BJ (cell line): ENCODE results near the gene SH3RF3. TPM values are rescaled to one million over a fixed set of nuclear protein-coding genes. Genes with fewer than 3 reads are reported as not detected.

Experiments used
- CTCF ChIA-PET: fragments of 350-600 bp; formaldehyde crosslinking; extraction: SDS; loops from one replicate; lab custom pipeline; 2021; ENCODE audit warnings: antibody characterized with exemption, inconsistent platforms; lab: Yijun Ruan, JAX
- POLR2A ChIA-PET: fragments of 300-600 bp; sonication (Branson Sonifier 250); formaldehyde crosslinking; extraction: SDS; loops from one replicate; lab custom pipeline; 2021; ENCODE audit warnings: antibody characterized with exemption; lab: Charles Lee
- DNase-seq: peaks from one replicate; pipeline ENCODE4 v3.0.0-alpha.2; 2011; ENCODE audit warnings: low read depth
- H3K27me3 ChIP-seq: 2 replicates; pipeline ENCODE4 v1.6.0; 2011; ENCODE audit warnings: low read length; ENCODE audit not compliant: control insufficient read depth, insufficient read depth
- H3K36me3 ChIP-seq: 2 replicates; pipeline ENCODE4 v1.5.1; 2011; ENCODE audit warnings: low read length; ENCODE audit not compliant: control insufficient read depth, insufficient read depth
- H3K4me3 ChIP-seq: 2 replicates; pipeline ENCODE4 v1.5.1; 2011; ENCODE audit warnings: low read depth, mild to moderate bottlenecking, control low read depth, low read length
- polyA plus RNA-seq: library from polyadenylated mRNA; depleted of rRNA; stranded (reverse); fragments of >200 nt; gene quantifications from 2 replicates; pipeline ENCODE4 v1.2.3, GENCODE V29; 2011
- TF ChIP-seq, protein P1 (sequence below): IDR thresholded peaks from 2 replicates; pipeline ENCODE4 v1.5.1; 2011; ENCODE audit warnings: low read depth, mild to moderate bottlenecking, control low read depth, inconsistent platforms, low read length, moderate library complexity; ENCODE audit not compliant: insufficient read depth

The SH3RF3 gene
- polyA plus RNA-seq, 1 experiment = 3.6 TPM

DNA sequence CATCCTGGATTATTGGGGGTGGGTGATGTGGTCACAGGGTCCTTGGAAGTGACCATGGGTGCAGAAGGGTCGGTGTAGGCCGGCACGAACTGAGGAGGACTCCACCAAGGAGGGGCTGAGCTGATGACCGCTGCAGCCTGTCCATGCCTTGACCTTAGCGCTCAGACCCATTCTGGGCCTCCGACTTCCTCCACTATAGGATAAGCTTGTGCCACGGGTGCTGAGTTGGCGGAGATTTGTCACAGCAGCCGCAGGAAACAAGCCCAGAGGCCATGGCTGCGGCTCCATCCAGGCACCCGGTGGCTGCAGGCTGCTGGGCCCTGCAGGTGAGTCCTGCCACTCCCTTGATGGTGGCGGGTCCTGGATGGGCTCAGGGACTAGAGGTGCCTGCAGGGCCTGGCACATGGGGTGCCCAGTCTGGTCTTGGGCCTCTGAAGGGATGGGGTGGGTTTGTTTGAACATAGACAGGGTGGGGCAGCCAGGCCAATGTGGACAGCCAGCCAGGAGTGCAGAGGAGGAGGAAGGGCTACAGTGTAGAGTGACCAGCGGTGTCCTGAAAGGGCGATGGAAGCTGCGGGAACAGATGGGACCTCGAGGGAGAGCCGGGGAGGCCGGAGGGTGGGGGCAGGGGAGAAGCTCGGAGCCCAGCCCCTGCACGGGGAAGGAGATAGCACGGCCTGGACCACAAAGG is 400.0 kb downstream of the SH3RF3 start:
- Histone ChIP-seq H3K36me3 (no peaks in the 10 kb centered on the region), H3K4me3 (no peak overlapping the region), H3K27me3 (peaks cover 10% of the 10 kb centered on the region)
- ChIA-PET POLR2A (no interaction called here), CTCF (interaction anchor here (1.2 kb wide), 1 partner anchor 207 kb away, joined by 5 read pairs; no protein-coding TSS in a partner anchor)
- TF ChIP-seq, protein P1, sequence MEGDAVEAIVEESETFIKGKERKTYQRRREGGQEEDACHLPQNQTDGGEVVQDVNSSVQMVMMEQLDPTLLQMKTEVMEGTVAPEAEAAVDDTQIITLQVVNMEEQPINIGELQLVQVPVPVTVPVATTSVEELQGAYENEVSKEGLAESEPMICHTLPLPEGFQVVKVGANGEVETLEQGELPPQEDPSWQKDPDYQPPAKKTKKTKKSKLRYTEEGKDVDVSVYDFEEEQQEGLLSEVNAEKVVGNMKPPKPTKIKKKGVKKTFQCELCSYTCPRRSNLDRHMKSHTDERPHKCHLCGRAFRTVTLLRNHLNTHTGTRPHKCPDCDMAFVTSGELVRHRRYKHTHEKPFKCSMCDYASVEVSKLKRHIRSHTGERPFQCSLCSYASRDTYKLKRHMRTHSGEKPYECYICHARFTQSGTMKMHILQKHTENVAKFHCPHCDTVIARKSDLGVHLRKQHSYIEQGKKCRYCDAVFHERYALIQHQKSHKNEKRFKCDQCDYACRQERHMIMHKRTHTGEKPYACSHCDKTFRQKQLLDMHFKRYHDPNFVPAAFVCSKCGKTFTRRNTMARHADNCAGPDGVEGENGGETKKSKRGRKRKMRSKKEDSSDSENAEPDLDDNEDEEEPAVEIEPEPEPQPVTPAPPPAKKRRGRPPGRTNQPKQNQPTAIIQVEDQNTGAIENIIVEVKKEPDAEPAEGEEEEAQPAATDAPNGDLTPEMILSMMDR = no peak
- DNase-seq = no peak

DNA sequence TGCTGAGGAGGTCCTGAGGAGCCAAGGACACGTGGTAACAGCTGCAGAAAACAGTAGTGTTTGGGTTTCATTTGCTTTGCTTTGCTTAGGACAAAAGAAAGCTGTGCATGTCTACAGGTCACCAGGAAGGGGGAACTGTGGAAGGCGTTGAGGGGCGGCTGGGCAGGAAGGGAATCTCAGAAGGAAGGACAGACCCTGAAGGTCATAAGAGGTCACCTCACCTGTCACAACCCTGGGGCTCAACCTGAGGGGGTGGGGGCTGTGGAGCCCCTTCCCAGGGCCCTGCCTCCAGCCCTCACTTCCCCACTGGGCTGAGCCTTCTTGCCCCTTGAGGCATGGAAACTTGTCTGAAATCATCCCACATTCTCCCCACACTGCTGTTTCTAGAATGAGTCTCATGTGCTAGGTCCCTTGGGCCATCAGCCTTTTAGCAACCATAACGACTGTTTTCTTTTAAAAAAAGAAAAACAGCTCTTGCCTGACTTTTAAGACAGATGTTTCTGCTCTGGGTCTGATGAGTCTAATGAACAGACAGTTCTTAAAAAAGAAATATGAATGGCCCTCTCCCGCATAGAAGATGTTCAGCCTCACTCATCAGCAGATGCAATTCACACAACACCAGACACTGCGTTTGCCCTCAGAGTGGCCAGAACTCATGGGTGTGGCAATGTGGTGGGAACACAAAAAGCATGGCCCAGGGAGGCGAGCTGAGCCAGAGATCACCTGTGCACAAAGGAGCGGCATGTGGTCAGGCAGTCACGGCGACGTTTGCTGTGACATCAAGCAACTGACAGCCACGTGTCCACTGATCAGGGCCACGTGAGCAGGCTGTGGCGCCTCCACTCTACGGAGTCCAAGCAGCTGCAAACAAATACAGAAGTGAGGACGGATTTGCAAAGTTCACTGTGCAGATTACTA is 400.8 kb downstream of the SH3RF3 start:
- H3K27me3 ChIP-seq = peaks cover 9% of the 10 kb centered on the region
- no peak overlapping the region for H3K4me3 ChIP-seq
- POLR2A ChIA-PET = no interaction called here
- TF ChIP-seq, protein P1 = no peak
- no peak for DNase-seq
- CTCF ChIA-PET = no interaction called here
- H3K36me3 ChIP-seq = no peaks in the 10 kb centered on the region

DNA sequence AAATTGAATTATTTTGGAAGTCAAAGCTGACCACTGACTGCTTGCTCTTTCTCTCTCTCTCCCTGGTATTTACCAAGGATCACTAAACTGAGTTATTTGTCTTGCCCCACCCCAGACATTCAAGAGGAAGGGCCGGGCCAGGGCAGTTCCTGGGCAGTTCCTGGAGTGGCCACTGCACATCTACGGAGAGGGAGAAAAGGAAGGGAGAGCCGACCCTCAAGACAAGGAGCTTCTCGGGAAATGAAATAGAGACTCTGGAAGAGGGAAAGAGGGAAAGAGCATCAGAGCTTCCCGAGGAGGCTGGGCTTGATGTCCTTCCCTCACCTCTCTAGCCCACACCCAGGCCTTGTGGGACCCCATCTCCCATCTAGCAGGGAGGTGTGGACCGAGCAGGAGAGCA is 401.7 kb downstream of the SH3RF3 start:
- DNase-seq = no peak
- ChIA-PET POLR2A (no interaction called here), CTCF (no interaction called here)
- Histone ChIP-seq H3K4me3 (no peak overlapping the region), H3K36me3 (no peaks in the 10 kb centered on the region), H3K27me3 (peaks cover 9% of the 10 kb centered on the region)
- TF ChIP-seq, protein P1 = no peak

DNA sequence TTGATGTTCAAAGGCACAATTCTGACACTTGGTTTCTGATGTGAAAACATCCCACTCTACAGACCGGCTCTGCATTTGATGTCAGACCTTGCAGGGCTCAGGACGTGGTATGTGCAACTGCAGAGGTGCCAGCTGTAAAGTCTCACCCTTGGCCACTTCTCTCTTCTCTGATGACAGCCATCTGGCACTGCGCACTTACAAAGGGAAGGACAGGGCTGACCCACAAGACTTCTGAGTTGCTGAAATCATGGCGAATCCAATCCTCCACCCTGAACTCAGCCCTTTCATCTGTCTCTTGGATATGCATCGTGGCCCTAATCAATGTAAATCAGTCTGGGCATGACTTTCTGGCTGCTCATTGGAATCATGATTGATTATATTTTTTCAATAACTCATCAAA is 402.2 kb downstream of the SH3RF3 start:
- POLR2A ChIA-PET = no interaction called here
- CTCF ChIA-PET = interaction anchor here (5.9 kb wide), 1 partner anchor 15 kb away, joined by 27 read pairs; no protein-coding TSS in a partner anchor
- no peak overlapping the region for H3K4me3 ChIP-seq
- TF ChIP-seq, protein P1 = no peak
- H3K36me3 ChIP-seq = no peaks in the 10 kb centered on the region
- DNase-seq = no peak
- peaks cover 9% of the 10 kb centered on the region for H3K27me3 ChIP-seq
